ENCODE measurements around the gene TEAD2.
"Not testable (repeated sequence)": the region's sequence is repeated elsewhere in the genome, so short reads cannot be mapped to it uniquely, and the experiment has no call there.

TEAD2 gene

GRCh38 chr19:49333811-49334288, 28.4 kb downstream of the TEAD2 start:
- in situ Hi-C loops (cut with MboI; ENCODE audit: low sequenced_read_pairs) = no loop called here

DNA sequence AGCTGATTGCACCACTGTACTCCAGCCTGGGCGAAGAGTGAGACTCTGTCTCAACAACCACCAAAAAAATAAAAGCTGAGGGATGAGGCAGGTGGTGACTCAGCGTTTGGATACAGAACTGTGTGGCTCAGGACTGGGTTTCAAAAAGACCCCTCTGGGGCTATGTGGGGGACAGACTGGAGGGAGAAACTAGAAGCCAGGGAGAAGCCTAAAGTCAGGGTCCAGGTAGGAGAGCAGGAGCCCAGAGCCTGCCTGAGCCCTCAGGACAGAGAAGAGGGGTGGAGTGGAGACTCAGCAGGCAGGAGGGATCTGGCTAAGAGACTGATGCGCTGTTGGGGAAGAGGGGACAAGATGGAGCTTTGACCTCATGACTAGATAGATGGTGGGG, 28.8 kb downstream of the TEAD2 start:
- in situ Hi-C loops (cut with MboI; ENCODE audit: low sequenced_read_pairs) = no loop called here

- in situ Hi-C loops (cut with MboI; ENCODE audit: low sequenced_read_pairs) = not testable (repeated sequence)
These were observed 29.4 kb downstream of the TEAD2 start for GRCh38 chr19:49332691-49333417.

DNA sequence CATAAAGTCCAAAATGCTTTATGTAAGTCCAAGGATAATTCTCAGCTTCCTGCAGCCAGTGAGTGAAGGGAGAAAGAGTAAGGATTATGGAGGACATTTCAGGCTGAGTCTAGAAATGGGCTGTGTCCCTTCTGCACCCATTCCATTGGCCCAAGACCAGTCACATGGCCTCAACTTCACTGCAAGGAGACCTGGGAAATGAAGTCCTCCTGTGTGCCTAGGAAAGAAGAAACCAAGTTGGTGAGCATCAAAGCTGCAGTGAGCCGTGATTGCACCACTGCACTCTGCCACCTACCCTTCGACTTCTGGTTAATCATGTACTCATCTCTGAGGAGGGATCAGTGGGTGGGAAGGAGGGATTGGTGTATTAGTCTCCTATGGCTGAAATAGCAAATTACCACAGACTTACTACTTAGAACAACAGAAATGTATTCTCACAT, 30.6 kb downstream of the TEAD2 start:
- in situ Hi-C loops (cut with MboI; ENCODE audit: low sequenced_read_pairs) = no loop called here

- in situ Hi-C loops (cut with MboI; ENCODE audit: low sequenced_read_pairs) = not testable (repeated sequence)
These were observed 31.0 kb downstream of the TEAD2 start for GRCh38 chr19:49331187-49331586.

- in situ Hi-C loops (cut with MboI; ENCODE audit: low sequenced_read_pairs) = no loop called here
These were observed 33.5 kb downstream of the TEAD2 start for GRCh38 chr19:49328741-49329140.

GRCh38 chr19:49327878-49328544, 34.2 kb downstream of the TEAD2 start:
- in situ Hi-C loops (cut with MboI; ENCODE audit: low sequenced_read_pairs) = no loop called here

GRCh38 chr19:49326165-49326704, 36.0 kb downstream of the TEAD2 start:
- in situ Hi-C loops (cut with MboI; ENCODE audit: low sequenced_read_pairs) = no loop called here

GRCh38 chr19:49325756-49326155, 36.5 kb downstream of the TEAD2 start:
- in situ Hi-C loops (cut with MboI; ENCODE audit: low sequenced_read_pairs) = not testable (repeated sequence)

DNA sequence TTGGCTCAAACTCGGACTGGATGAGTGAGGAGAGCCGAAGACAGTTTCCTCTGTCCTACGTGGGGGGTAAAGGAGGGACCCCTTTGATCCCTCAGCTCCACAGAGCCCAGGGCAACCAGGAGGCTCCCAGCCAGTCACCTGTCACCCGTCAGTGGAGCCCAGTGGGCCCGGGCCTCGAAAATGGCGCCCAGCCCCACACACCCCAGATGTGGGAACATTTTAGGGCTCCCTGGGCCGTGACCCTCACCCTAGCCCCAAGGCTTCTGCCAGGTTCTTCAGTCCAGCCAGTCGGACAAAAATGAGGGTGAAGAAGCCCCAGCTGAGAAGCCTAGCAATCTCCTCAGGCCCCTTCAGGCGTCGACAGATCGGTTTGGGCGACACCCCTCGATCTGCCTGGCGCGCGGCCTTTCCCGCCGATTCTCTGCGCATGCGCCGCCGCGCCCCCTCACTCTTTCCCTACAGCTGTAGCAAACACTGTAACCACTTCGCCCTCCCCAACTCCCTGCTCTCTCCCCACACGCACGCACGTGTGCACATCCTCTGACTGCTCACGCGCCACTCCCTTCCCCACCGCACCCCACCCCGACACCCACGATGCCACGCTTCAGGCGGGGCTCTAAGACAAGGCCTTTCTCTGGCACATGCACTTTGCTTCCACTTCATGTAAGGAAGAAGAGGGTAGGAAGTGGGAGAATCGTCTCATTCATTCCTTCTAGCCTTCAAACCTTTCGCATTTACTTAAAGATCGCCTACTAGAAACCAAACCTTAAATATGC, 37.2 kb downstream of the TEAD2 start, which contains the start of gene SLC6A16:
Gene SLC6A16 (minus strand): TSS at position 391 of the 776 bp plus-strand sequence. CDS start 13,844 bp downstream, outside the sequence.
- in situ Hi-C loops (cut with MboI; ENCODE audit: low sequenced_read_pairs) = no loop called here

GRCh38 chr19:49318296-49318695, 43.9 kb downstream of the TEAD2 start:
- in situ Hi-C loops (cut with MboI; ENCODE audit: low sequenced_read_pairs) = no loop called here

DNA sequence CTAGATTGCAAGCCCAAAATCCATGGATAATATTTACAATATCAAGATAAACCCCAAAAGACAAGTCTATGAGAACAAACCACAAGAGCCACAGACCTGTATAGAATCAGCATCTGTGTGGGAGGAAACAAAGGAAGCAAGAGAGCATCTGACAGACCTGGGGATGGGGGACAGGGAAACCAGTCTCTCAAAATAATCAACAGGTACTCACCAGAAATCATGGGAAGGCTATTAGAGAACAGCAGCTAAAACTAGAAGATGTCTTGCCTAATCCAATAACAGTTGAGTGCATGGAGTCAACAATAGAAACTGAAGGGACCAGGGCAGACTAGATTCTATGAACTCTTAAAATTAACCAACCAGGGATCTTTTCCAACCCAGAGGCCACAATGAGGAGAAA, 45.9 kb downstream of the TEAD2 start:
- in situ Hi-C loops (cut with MboI; ENCODE audit: low sequenced_read_pairs) = no loop called here

DNA sequence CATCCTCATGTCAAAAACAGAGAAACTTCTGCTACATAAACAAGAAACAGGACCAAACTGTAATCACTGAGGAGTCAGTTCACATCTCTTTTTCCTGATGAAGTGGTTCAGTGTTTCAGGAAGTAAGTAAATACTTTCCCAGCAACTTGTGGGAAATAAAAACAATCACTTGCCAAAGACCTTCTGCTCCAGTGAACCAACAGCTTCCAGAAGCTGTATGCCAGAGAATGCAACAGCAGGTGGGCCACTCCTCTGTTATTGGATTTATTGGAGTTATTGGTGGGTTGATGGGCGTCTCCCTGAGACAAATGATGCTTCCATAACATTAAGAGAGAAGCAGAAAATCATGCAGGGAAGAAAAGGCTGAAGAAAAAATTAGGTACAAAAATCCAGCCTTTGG, 47.1 kb downstream of the TEAD2 start:
- in situ Hi-C loops (cut with MboI; ENCODE audit: low sequenced_read_pairs) = no loop called here

- in situ Hi-C loops (cut with MboI; ENCODE audit: low sequenced_read_pairs) = no loop called here
These were observed 53.1 kb downstream of the TEAD2 start for GRCh38 chr19:49309087-49309486.

DNA sequence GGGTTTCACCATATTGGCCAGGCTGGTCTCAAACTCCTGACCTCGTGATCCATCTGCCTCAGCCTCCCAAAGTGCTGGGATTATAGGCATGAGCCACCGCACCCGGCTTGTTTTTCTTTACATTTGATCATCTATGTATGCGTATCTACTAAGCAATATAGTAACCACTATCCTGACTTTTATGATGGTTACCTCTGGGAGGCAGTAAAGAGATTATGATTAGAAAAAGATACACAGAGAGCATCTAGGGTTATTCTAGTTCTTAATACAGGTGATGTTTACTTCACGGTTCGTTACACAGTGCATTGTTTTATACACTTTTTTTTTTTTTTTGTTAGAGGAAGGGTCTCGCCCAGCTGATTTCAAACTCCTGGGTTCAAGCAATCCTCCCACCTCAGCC, 55.5 kb downstream of the TEAD2 start:
- in situ Hi-C loops (cut with MboI; ENCODE audit: low sequenced_read_pairs) = not testable (repeated sequence)

GRCh38 chr19:49301866-49302252, 60.4 kb downstream of the TEAD2 start:
- in situ Hi-C loops (cut with MboI; ENCODE audit: low sequenced_read_pairs) = no loop called here

DNA sequence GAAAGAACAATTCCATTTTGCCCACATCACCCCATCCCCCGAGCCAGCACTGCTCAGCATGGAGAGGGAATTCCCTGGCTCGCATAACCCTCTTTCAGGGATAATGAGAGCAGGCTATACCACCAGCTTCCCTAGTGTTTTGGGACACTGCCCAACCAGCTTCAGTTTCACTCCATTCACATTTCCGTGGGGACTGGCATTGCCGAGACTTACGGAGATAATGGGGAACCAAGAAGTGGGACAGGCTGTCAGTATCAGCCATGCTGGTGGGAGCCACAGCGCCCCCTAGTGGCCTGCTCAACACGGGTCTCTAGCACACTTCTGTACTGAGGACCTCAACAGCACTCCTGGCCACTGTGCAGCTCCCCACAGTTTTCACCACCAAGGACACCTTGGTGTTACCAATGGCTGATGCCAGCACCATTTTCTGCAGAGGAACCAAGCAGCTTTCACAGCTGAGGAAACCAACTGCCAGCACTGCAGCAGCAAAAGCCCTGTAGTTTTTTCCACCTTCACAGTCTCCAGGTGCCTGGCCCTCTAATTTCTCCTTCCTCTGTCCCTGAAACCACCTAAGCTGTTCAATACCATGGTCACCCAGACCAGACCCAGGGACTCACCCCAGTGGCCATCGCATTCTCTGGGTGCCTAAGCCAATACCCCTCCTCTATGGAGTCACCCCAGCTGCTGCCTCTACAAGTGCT, 60.9 kb downstream of the TEAD2 start:
- in situ Hi-C loops (cut with MboI; ENCODE audit: low sequenced_read_pairs) = no loop called here

DNA sequence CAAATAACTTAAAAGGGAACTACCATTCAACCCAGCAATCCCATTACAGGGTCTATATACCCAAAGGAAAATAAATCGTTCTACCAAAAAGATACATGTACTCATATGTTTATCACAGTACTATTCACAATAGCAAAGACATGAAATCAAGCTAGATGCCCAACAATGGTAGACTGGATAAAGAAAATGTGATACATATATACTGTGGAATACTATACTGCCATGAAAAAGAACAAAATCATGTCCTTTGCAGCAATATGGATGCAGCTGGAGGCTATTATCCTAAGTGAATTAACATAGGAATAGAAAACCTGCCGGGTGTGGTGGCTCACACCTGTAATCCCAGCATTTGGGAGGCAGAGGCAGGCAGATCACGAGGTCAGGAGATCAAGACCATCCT, 63.6 kb downstream of the TEAD2 start:
- in situ Hi-C loops (cut with MboI; ENCODE audit: low sequenced_read_pairs) = not testable (repeated sequence)

DNA sequence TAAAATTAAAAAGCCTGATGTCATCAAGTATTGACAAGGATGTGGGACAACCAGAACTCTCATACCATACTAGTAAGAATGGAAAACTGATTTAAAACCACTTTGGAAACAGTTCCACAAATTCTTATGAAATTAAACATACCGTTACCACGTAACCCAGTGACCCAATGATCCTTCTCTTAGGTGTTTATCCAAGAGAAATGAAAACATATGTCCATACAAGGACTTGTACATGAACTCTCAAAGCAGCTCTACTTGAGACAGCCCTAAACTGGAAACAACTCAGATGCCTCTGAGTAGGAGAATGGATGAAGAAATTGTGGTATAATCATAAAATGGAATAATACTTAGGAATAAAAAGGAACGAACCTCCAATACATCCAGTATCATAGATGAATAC, 64.8 kb downstream of the TEAD2 start:
- in situ Hi-C loops (cut with MboI; ENCODE audit: low sequenced_read_pairs) = no loop called here

DNA sequence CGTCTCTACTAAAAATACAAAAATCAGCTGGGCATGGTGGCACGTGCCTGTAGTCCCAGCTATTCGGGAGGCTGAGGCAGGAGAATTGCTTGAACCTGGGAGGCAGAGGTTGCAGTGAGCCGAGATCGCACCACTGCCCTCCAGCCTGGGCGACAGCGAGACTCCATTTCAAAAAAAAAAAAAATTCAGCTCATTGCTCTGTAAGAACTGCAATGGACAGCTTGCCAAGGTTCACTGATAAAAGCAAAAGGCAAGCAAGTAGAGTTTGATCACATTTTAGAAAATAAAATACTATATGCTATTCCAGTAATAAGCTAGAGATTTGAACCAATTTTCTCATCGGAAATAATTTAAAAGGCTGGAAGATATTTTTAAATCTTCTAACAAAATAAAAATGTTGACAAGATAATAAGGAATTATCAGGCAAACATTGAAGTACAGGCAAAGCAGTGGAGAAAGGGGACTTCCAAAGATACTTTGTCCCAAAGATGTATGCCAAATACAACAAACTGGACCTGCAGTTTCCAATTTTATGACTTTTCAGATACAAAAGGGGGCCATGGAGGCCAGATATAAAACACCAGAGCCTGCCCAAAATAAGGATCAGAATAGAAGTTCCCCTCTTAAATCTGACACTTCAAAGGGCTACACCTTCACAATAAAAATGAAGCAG, 66.9 kb downstream of the TEAD2 start:
- in situ Hi-C loops (cut with MboI; ENCODE audit: low sequenced_read_pairs) = no loop called here
